Measurements from ENCODE around the gene GJD3.

The GJD3 gene

GRCh38 chr17:40366861-40367518 lies 2.5 kb upstream of the GJD3 start:
- DNase-seq: no peak

GRCh38 chr17:40366076-40366860 lies 1.7 kb upstream of the GJD3 start:
- DNase-seq: no peak

GRCh38 chr17:40364906-40365305 lies 369 bp upstream of the GJD3 start:
- DNase-seq: no peak

- DNase-seq: no peak
Measured at GRCh38 chr17:40363111-40363827, 1.3 kb downstream of the GJD3 start.

GRCh38 chr17:40362696-40363110 lies 1.8 kb downstream of the GJD3 start:
- peak; percentile 77 for DNase-seq

GRCh38 chr17:40361925-40362695 lies 2.4 kb downstream of the GJD3 start:
- DNase-seq: no peak

GRCh38 chr17:40361063-40361924 lies 3.2 kb downstream of the GJD3 start:
- no peak for DNase-seq

GRCh38 chr17:40360091-40360490 lies 4.4 kb downstream of the GJD3 start:
- DNase-seq: no peak

- peak; percentile 81 for DNase-seq
Measured at GRCh38 chr17:40358323-40359038, 6.1 kb downstream of the GJD3 start.

- no peak for DNase-seq
Measured at GRCh38 chr17:40356990-40357881, 7.3 kb downstream of the GJD3 start.

GRCh38 chr17:40355804-40356758 lies 8.5 kb downstream of the GJD3 start:
- no peak for DNase-seq

- peak; percentile 59 for DNase-seq
Measured at GRCh38 chr17:40355123-40355803, 9.3 kb downstream of the GJD3 start.

GRCh38 chr17:40354221-40355122 lies 10.1 kb downstream of the GJD3 start:
- no peak for DNase-seq

GRCh38 chr17:40352779-40353394 lies 11.7 kb downstream of the GJD3 start:
- DNase-seq: no peak

- DNase-seq: no peak
Measured at GRCh38 chr17:40352237-40352778, 12.2 kb downstream of the GJD3 start.
